ENCODE results near the gene FHL1. TPM values are rescaled to one million over a fixed set of nuclear protein-coding genes. Genes with fewer than 3 reads are reported as not detected.

The FHL1 gene
- total RNA-seq, 1 donor from 2014 or later = 3,576 TPM

DNA sequence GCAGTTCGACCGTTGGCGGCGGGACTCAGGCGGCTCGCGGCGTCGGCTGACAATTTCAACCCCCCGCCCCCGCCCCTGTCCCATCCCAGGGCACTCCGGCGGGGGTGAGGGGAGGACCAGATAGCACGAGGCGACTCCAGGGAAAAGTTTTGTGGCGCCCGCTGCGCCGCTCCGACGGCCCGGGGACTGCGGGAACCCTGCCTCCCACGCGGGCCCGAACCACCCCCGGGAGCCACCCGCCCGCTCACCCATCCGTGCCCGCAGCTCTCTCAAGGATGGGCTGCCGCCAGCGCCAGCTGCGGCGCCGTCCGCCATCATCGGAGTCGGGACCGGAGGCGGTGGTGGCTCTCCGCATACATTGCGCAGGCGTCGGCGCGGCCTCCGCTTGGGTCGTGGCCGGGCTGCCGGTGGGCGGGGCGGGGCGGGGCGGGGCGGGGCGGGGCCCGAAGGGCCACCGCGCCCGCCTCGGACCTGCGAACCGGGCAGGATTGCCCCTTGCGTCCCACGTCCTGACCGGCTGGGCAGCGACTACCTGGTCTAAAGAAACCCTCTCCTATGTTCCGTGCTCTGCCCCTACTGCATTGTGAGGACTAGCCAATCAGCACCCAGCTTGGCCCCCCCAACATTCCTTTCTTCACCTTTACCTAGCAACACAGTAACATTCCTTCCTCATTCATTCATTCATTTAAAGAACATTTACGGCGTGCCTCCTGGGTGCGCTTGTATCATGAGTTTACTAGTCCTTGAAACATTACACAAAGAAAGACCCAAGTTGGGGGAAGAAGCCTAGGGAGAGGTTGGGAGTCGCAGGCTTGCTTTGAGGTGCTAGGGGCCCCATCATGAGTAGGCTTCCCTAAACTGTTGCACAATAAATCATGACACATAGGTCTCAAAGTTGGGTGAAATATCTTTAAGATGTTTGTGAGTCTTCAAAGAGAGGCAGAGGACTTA lies 104.0 kb downstream of the FHL1 start, which contains the start of gene MAP7D3:
Gene MAP7D3, minus strand, starts transcription at position 360 of the 951 bp plus-strand sequence. Its CDS starts 42 bp downstream, at position 318.
- no peak for DNase-seq (ENCODE audit: low spot score)

DNA sequence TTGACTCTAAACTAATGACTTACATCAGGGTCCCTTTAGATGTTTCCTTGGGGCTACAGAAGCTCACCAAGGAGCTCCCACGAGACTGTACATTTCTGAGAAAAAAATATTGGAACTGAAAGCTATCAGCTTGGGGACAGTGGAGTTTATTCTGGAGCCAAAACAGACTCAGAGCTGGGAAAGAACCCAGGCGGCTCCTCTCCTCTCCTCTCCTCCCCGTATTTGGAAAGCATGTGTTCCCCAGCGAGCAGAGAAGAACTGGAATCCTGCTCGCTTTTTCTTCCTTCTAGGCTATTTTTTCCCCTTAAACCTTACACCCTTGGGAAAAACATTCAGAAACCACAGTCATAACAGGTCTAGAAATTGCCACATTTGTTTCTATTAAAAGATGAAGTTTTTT lies 108.2 kb downstream of the FHL1 start:
- DNase-seq (ENCODE audit: low spot score) = no peak

DNA sequence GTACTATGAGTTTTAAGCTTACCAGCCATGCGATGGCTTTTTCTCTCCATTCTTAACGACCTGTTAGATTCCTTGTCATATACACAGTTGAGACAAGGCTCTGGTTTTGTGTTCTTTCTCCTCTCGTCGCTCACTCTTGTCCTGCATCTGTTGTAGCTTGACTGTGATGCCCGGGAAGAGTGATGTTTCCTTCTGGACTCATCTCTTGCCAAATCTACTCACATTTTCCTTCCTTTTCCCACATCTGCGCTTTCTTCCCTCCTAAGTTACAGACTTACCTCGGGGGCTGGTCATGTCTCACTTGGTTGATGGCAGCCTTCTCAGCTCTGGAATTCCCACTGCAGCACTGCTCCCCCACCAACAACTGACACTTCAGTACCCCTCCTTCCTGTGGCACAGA lies 108.7 kb downstream of the FHL1 start:
- DNase-seq (ENCODE audit: low spot score) = no peak

DNA sequence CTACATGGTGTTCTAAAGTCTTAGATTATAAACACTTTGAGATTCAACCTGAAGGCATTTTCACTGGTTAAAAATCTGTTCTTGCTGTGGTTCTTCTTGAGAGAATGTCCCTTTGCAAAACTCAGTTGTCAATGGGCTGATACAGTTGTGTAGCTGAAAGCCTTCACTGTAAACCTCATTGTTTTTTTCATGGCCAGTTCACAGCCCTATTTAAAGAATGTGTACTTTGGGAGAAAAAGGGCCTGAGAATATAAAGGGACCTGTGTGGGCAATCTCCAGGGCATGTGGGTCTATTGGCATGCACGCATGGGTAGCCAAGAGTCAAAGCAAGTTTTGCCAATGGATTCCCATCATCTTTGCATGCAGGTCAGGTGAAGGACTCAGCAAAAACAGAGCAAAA lies 111.6 kb downstream of the FHL1 start:
- no peak for DNase-seq (ENCODE audit: low spot score)

DNA sequence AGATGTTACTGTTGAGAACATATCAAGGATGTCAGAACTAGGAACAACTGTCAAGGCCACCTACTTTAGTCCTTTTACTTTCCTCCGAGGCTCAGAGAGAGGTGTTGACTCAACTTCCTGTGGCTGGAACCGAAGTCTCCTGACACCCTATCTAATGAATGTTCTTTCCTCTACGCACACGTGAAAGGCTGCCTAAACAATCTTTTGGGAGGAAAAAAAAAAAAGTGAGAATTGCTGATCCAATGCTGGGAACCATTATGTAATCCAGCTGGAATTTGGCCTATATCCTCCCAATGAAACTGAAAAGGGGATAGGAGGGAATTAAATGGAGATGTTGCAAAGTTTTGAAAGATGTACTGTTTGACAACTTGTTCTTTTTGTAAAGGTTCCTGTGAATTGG lies 112.2 kb downstream of the FHL1 start:
- DNase-seq (ENCODE audit: low spot score) = no peak

DNA sequence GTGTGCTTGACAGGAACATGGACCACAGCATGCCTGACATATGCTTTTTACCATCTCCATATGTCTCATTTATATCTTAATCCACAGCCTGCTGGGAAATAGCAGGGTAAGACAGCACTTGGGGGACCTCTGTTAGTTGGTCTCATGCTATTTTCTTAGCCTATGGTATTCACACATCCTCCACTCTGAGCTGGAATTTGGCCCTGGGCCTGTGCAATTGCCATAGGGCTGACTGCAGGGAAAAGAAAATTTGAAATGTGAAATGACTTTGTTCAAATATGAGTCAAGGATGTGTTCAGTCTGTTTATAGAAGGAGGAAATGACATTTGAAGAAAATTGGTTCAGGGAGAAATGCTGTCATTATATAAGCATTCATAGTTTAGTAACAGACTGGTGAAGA lies 113.4 kb downstream of the FHL1 start:
- no peak for DNase-seq (ENCODE audit: low spot score)

Other genes starting within 250 kb of the FHL1 start
- gene MMGT1, start 173.5 kb upstream of the FHL1 start, total RNA-seq = 25.1 TPM
- 11.9 TPM for gene SLC9A6, start 162.1 kb upstream of the FHL1 start, total RNA-seq
- 30.0 TPM for gene MAP7D3, start 103.9 kb downstream of the FHL1 start, total RNA-seq
- gene ADGRG4, start 153.4 kb downstream of the FHL1 start, total RNA-seq = 0.67 TPM